Ramos (cell line): ENCODE data around the gene FAM32A.

Experiments used
- in situ Hi-C: fragments of 300-500 bp; cut with MboI; formaldehyde crosslinking; loops from one replicate; pipeline ENCODE4 v1.14.3; 2022; ENCODE audit warnings: low sequenced_read_pairs; ENCODE audit not compliant: unreplicated experiment

The FAM32A gene

GRCh38 chr19:16199275-16199932, 14.2 kb downstream of the FAM32A start:
- in situ Hi-C loops = loop anchor here (25.0 kb wide), 1 partner anchor 362 kb away; no protein-coding TSS in a partner anchor

- in situ Hi-C loops = no loop called here
Observed at GRCh38 chr19:16200038-16201010, 15.1 kb downstream of the FAM32A start.

- in situ Hi-C loops = no loop called here
Observed at GRCh38 chr19:16201011-16201391, 15.8 kb downstream of the FAM32A start.

- in situ Hi-C loops = no loop called here
Observed at GRCh38 chr19:16202320-16203255, 17.4 kb downstream of the FAM32A start.

GRCh38 chr19:16203256-16204004, 18.2 kb downstream of the FAM32A start:
- in situ Hi-C loops = no loop called here

- in situ Hi-C loops = no loop called here
Observed at GRCh38 chr19:16204005-16204294, 18.7 kb downstream of the FAM32A start.

- in situ Hi-C loops = no loop called here
Observed at GRCh38 chr19:16205205-16206045, 20.2 kb downstream of the FAM32A start.

- in situ Hi-C loops = no loop called here
Observed at GRCh38 chr19:16206046-16206605, 20.9 kb downstream of the FAM32A start.

GRCh38 chr19:16206637-16207036, 21.4 kb downstream of the FAM32A start:
- in situ Hi-C loops = no loop called here

- in situ Hi-C loops = no loop called here
Observed at GRCh38 chr19:16207063-16207462, 21.9 kb downstream of the FAM32A start.

GRCh38 chr19:16207490-16208025, 22.3 kb downstream of the FAM32A start:
- in situ Hi-C loops = no loop called here

- in situ Hi-C loops = no loop called here
Observed at GRCh38 chr19:16208064-16208759, 23.0 kb downstream of the FAM32A start.

GRCh38 chr19:16208847-16209665, 23.8 kb downstream of the FAM32A start:
- in situ Hi-C loops = no loop called here

- in situ Hi-C loops = no loop called here
Observed at GRCh38 chr19:16210168-16210567, 25.0 kb downstream of the FAM32A start.

GRCh38 chr19:16213076-16213475, 27.9 kb downstream of the FAM32A start:
- in situ Hi-C loops = no loop called here

GRCh38 chr19:16216744-16217670, 31.8 kb downstream of the FAM32A start:
- in situ Hi-C loops = no loop called here
